IMR-90 (cell line): ENCODE results near the gene CLEC7A. TPM values are rescaled to one million over a fixed set of nuclear protein-coding genes. Genes with fewer than 3 reads are reported as not detected.

Experiments used
- ATAC-seq: fragments of 200-7000 bp; cut with Tn5 transposase; 2 replicates; pipeline ENCODE4 v1.9.1; 2020; ENCODE audit warnings: low read depth, mild to moderate bottlenecking, moderate library complexity
- BruUV-seq: library from RNA; stranded (reverse); fragments of 400-500 nt; replicated peaks from 2 replicates; lab custom pipeline; 2021; lab: Mats Ljungman, UMichigan
- CTCF ChIA-PET: fragments of 300-600 bp; formaldehyde crosslinking; extraction: SDS; loops from one replicate; lab custom pipeline; 2021; ENCODE audit warnings: antibody characterized with exemption; lab: Yijun Ruan, JAX
- POLR2A ChIA-PET: fragments of 300-600 bp; sonication (Branson Sonifier 250); formaldehyde crosslinking; loops from one replicate; lab custom pipeline; 2022; ENCODE audit warnings: antibody characterized with exemption; ENCODE audit not compliant: unreplicated experiment; lab: Charles Lee
- DNase-seq: peaks from one replicate; pipeline ENCODE4 v3.0.0; 2013
- H2AFZ ChIP-seq: replicated peaks from 2 replicates; pipeline ENCODE3; 2013; ENCODE audit warnings: low read length, mild to moderate bottlenecking; ENCODE audit not compliant: poor library complexity
- H2AK5ac ChIP-seq: 2 replicates; pipeline ENCODE4 v1.6.1; 2013; ENCODE audit warnings: low read depth, low read length, inconsistent platforms
- H2AK9ac ChIP-seq: replicated peaks from 2 replicates; pipeline ENCODE3; 2013; ENCODE audit warnings: mild to moderate bottlenecking, low read depth, low read length, moderate library complexity; ENCODE audit not compliant: poor library complexity
- H2BK120ac ChIP-seq: 2 replicates; pipeline ENCODE4 v1.6.1; 2013; ENCODE audit warnings: low read depth, low read length, inconsistent platforms
- H2BK15ac ChIP-seq: 3 replicates; pipeline ENCODE4 v1.6.1; 2013; ENCODE audit warnings: low read depth, low read length, inconsistent platforms
- H2BK20ac ChIP-seq: 2 replicates; pipeline ENCODE4 v1.6.1; 2013; ENCODE audit warnings: low read depth, mild to moderate bottlenecking, inconsistent platforms, low read length, moderate library complexity
- H2BK5ac ChIP-seq: 2 replicates; pipeline ENCODE4 v1.6.1; 2013; ENCODE audit warnings: mild to moderate bottlenecking, low read depth, low read length, inconsistent platforms; ENCODE audit not compliant: poor library complexity, severe bottlenecking
- H3K14ac ChIP-seq: replicated peaks from 2 replicates; pipeline ENCODE4 v1.6.1; 2013; ENCODE audit warnings: low read depth, low read length, inconsistent platforms
- H3K18ac ChIP-seq: 2 replicates; pipeline ENCODE4 v1.6.1; 2013; ENCODE audit warnings: low read depth, low read length, control low read depth
- H3K23ac ChIP-seq: 2 replicates; pipeline ENCODE4 v1.6.1; 2013; ENCODE audit warnings: low read depth, low read length, inconsistent platforms
- H3K27ac ChIP-seq: 2 replicates; pipeline ENCODE4 v1.5.1; 2013; ENCODE audit warnings: mild to moderate bottlenecking, control low read depth, low read length; ENCODE audit not compliant: insufficient read depth
- H3K27me3 ChIP-seq: 2 replicates; pipeline ENCODE4 v1.6.1; 2013; ENCODE audit warnings: low read length; ENCODE audit not compliant: control insufficient read depth, insufficient read depth
- H3K36me3 ChIP-seq: 2 replicates; pipeline ENCODE4 v1.6.1; 2013; ENCODE audit warnings: low read length, mixed read lengths; ENCODE audit not compliant: control insufficient read depth, insufficient read depth
- H3K4ac ChIP-seq: 2 replicates; pipeline ENCODE4 v1.6.1; 2013; ENCODE audit warnings: low read depth, low read length, inconsistent platforms
- H3K4me1 ChIP-seq: 2 replicates; pipeline ENCODE4 v1.6.1; 2013; ENCODE audit warnings: low read length, mixed read lengths; ENCODE audit not compliant: control insufficient read depth, insufficient read depth
- H3K4me2 ChIP-seq: 2 replicates; pipeline ENCODE4 v1.6.1; 2013; ENCODE audit warnings: low read depth, mild to moderate bottlenecking, control low read depth, low read length, moderate library complexity
- H3K4me3 ChIP-seq: 2 replicates; pipeline ENCODE4 v1.5.1; 2013; ENCODE audit warnings: low read depth, mild to moderate bottlenecking, control low read depth, low read length, moderate library complexity; ENCODE audit not compliant: insufficient read depth
- H3K56ac ChIP-seq: 2 replicates; pipeline ENCODE4 v1.6.1; 2013; ENCODE audit warnings: low read length, inconsistent platforms; ENCODE audit not compliant: insufficient read depth; ENCODE audit errors: extremely low read depth
- H3K79me1 ChIP-seq, 2 experiments: 2 replicates each; pipeline ENCODE4 v1.6.1; 2013; ENCODE audit warnings: low read length in 2 of 2, inconsistent platforms in 1 of 2, low read depth in 1 of 2
- H3K9ac ChIP-seq: 2 replicates; pipeline ENCODE4 v1.6.1; 2013; ENCODE audit warnings: low read depth, low read length, control low read depth
- H3K9me1 ChIP-seq: 2 replicates; pipeline ENCODE4 v1.6.1; 2013; ENCODE audit warnings: low read length, inconsistent platforms; ENCODE audit not compliant: insufficient read depth
- H3K9me3 ChIP-seq: 2 replicates; pipeline ENCODE4 v1.6.1; 2013; ENCODE audit warnings: low read length; ENCODE audit not compliant: control insufficient read depth, insufficient read depth
- H4K20me1 ChIP-seq: 2 replicates; pipeline ENCODE4 v1.6.1; 2013; ENCODE audit warnings: low read length, inconsistent platforms; ENCODE audit not compliant: insufficient read depth
- H4K5ac ChIP-seq: 2 replicates; pipeline ENCODE4 v1.6.1; 2013; ENCODE audit warnings: mild to moderate bottlenecking, low read depth, low read length, control low read depth
- H4K8ac ChIP-seq, 2 experiments: 2 replicates each; pipeline ENCODE4 v1.6.1; 2013; ENCODE audit warnings: low read depth in 2 of 2, low read length in 2 of 2, control low read depth in 1 of 2, inconsistent platforms in 1 of 2
- H4K91ac ChIP-seq: 2 replicates; pipeline ENCODE4 v1.6.1; 2013; ENCODE audit warnings: low read depth, low read length, inconsistent platforms; ENCODE audit not compliant: insufficient read depth
- BHLHE40 ChIP-seq: fragments of 150-350 bp; IDR thresholded peaks from 2 replicates; pipeline ENCODE4 v1.6.1; 2016; ENCODE audit warnings: mild to moderate bottlenecking, low read depth, low read length
- CEBPB ChIP-seq: IDR thresholded peaks from 2 replicates; pipeline ENCODE4 v1.6.1; 2012; ENCODE audit warnings: low read depth, low read length, improper control_type of control experiment
- CHD1 ChIP-seq: IDR thresholded peaks from 2 replicates; pipeline ENCODE4 v1.6.1; 2012; ENCODE audit warnings: low read depth, low read length, improper control_type of control experiment
- CTCF ChIP-seq: conservative IDR thresholded peaks from 2 replicates; pipeline ENCODE4 v1.5.1; 2012; ENCODE audit warnings: mild to moderate bottlenecking, low read depth, low read length, improper control_type of control experiment
- ELK1 ChIP-seq: fragments of 150-350 bp; IDR thresholded peaks from 2 replicates; pipeline ENCODE4 v1.6.1; 2016; ENCODE audit warnings: low read depth, mild to moderate bottlenecking, low read length, moderate library complexity, borderline replicate concordance
- MAFK ChIP-seq: IDR thresholded peaks from 2 replicates; pipeline ENCODE4 v1.6.1; 2012; ENCODE audit warnings: low read depth, low read length, improper control_type of control experiment
- MAZ ChIP-seq: IDR thresholded peaks from 2 replicates; pipeline ENCODE4 v1.6.1; 2012; ENCODE audit warnings: low read depth, mild to moderate bottlenecking, low read length, improper control_type of control experiment, moderate library complexity, borderline replicate concordance
- MXI1 ChIP-seq: IDR thresholded peaks from 2 replicates; pipeline ENCODE4 v1.6.1; 2012; ENCODE audit warnings: low read depth, mild to moderate bottlenecking, low read length, moderate library complexity, borderline replicate concordance
- NFE2L2 ChIP-seq: fragments of 150-350 bp; IDR thresholded peaks from 2 replicates; pipeline ENCODE4 v1.6.1; 2016; ENCODE audit warnings: low read depth, mild to moderate bottlenecking, low read length
- POLR2A ChIP-seq: IDR thresholded peaks from 2 replicates; pipeline ENCODE4 v1.6.1; 2012; ENCODE audit warnings: mild to moderate bottlenecking, low read depth, low read length
- RAD21 ChIP-seq: IDR thresholded peaks from 2 replicates; pipeline ENCODE4 v1.6.1; 2012; ENCODE audit warnings: low read length, improper control_type of control experiment
- RFX5 ChIP-seq: IDR thresholded peaks from 2 replicates; pipeline ENCODE4 v1.8.0; 2012; ENCODE audit warnings: low read depth, mild to moderate bottlenecking, low read length, moderate library complexity
- SMC3 ChIP-seq: fragments of 150-350 bp; IDR thresholded peaks from 2 replicates; pipeline ENCODE4 v1.6.1; 2016; ENCODE audit warnings: low read depth, mild to moderate bottlenecking, antibody characterized with exemption, low read length, moderate library complexity
- USF2 ChIP-seq: fragments of 150-350 bp; IDR thresholded peaks from 2 replicates; pipeline ENCODE4 v1.6.1; 2017; ENCODE audit warnings: mild to moderate bottlenecking, antibody characterized with exemption, low read length, low read depth
- WGBS, 2 experiments: methylation state at CpG; one replicate each; pipeline versions ENCODE4 v1.1.5 to v1.1.7; 2013; ENCODE audit warnings: missing lambda C conversion rate in 2 of 2; ENCODE audit not compliant: insufficient read length in 1 of 2; ENCODE audit errors: extremely low coverage in 2 of 2; 5-methylcytosine and 5-hydroxymethylcytosine counted together
- dilution Hi-C: fragments of 300-500 bp; cut with HindIII; formaldehyde crosslinking; loops from one replicate; pipeline ENCODE4 v1.14.3; 2018; ENCODE audit warnings: low sequenced_read_pairs; ENCODE audit not compliant: unreplicated experiment
- in situ Hi-C: fragments of 300-500 bp; cut with MboI; formaldehyde crosslinking; loops from 3 replicates; pipeline ENCODE4 v1.14.3; 2019; ENCODE audit warnings: low sequenced_read_pairs, inconsistent platforms, mixed read lengths
- intact Hi-C: fragments of 100-400 bp; cut with micrococcal nuclease; formaldehyde crosslinking; loops from 2 replicates; pipeline ENCODE4 v1.10.0; 2022
- polyA plus RNA-seq, 3 experiments: library from polyadenylated mRNA; depleted of rRNA; stranded (reverse); fragments of >200 nt; gene quantifications; 2 replicates each; pipeline ENCODE4 v1.2.3, GENCODE V29; 2012; ENCODE audit warnings: low replicate concordance in 1 of 3
- total RNA-seq: library from RNA; depleted of rRNA; stranded (reverse); fragments of >200 nt; gene quantifications from 2 replicates; pipeline ENCODE4 v1.2.3, GENCODE V29; 2012

The CLEC7A gene
- total and polyA plus RNA-seq, 2 of the 4 experiments (the other 2 are of a cell fraction) = not detected

GRCh38 chr12:10113920-10114319, 16.1 kb downstream of the CLEC7A start:
- Histone ChIP-seq H4K20me1 (no peaks in the 10 kb centered on the region), H3K23ac (no peak overlapping the region), H3K36me3 (no peaks in the 10 kb centered on the region), H2AK5ac (no peak overlapping the region), H4K91ac (no peak overlapping the region), H4K5ac (no peak overlapping the region), H2AK9ac (no peak overlapping the region), H2BK15ac (no peak overlapping the region), H3K9ac (no peak overlapping the region), H3K4me2 (no peak overlapping the region), H3K4me3 (no peak overlapping the region), H3K27ac (no peak overlapping the region), H2BK20ac (no peak overlapping the region), H4K8ac (no peak overlapping the region), H2BK120ac (no peak overlapping the region), H2AFZ (no peak overlapping the region), H3K14ac (no peak overlapping the region), H3K27me3 (no peaks in the 10 kb centered on the region), H2BK5ac (no peak overlapping the region), H3K4ac (no peak overlapping the region), H3K18ac (no peak overlapping the region), H3K56ac (no peak overlapping the region), H3K9me1 (no peaks in the 10 kb centered on the region), H3K4me1 (no peaks in the 10 kb centered on the region), H3K9me3 (peaks cover 3% of the 10 kb centered on the region), H3K79me1 (no peaks in the 10 kb centered on the region)
- TF ChIP-seq ELK1 = no peak
- no peak for TF ChIP-seq NFE2L2
- no peak for TF ChIP-seq MAZ
- TF ChIP-seq SMC3 = no peak
- no peak for TF ChIP-seq BHLHE40
- TF ChIP-seq POLR2A = no peak
- no peak for TF ChIP-seq CEBPB
- no peak for TF ChIP-seq CTCF
- no peak for TF ChIP-seq MAFK
- TF ChIP-seq MXI1 = no peak
- TF ChIP-seq CHD1 = no peak
- no peak for TF ChIP-seq USF2
- no peak for TF ChIP-seq RFX5
- no peak for TF ChIP-seq RAD21
- no TSS peak for BruUV-seq
- POLR2A ChIA-PET = interaction anchor here (0.6 kb wide), 1 partner anchor 17 kb away, joined by 5 read pairs; no protein-coding TSS in a partner anchor
- dilution Hi-C loops (no loop called here), intact Hi-C loops (loop anchor here (2.0 kb wide), 1 partner anchor 17 kb away; the partner anchor contains the start of gene CLEC7A), in situ Hi-C loops (no loop called here)
- no CpG with 5 or more reads among the region's 1 CpG for WGBS, 2 experiments
- ATAC-seq (no peak; the same call in 1 of the 2 replicates), DNase-seq (no peak)
- CTCF ChIA-PET = interaction anchor here (1.6 kb wide), 1 partner anchor 13 kb away, joined by 3 read pairs; no protein-coding TSS in a partner anchor
